ENCODE measurements around the gene CABYR. TPM values are rescaled to one million over a fixed set of nuclear protein-coding genes. Genes with fewer than 3 reads are reported as not detected.

Gene CABYR
- total RNA-seq, 2 donors from 2014 or later = 1.6 TPM; not detected in 1

GRCh38 chr18:24189664-24190346 is 50.9 kb downstream of the CABYR start:
- H3K36me3 ChIP-seq = no peaks in the 10 kb centered on the region
- no peak for TF ChIP-seq CTCF (IDR thresholded peaks at IDR 0.05)
- H3K4me3 ChIP-seq = no peak overlapping the region

GRCh38 chr18:24190590-24190989 is 51.7 kb downstream of the CABYR start:
- H3K36me3 ChIP-seq = no peaks in the 10 kb centered on the region
- H3K4me3 ChIP-seq = no peak overlapping the region
- intact Hi-C loops (cut with DNase I) = no loop called here
- no peak for DNase-seq
- TF ChIP-seq CTCF (IDR thresholded peaks at IDR 0.05) = no peak
- H3K9ac ChIP-seq (ENCODE audit: low read depth in 2 of 2, low read length in 2 of 2) = no peak overlapping the region
- H3K9me3 ChIP-seq = no peaks in the 10 kb centered on the region
- H3K4me1 ChIP-seq = no peaks in the 10 kb centered on the region
- no peaks in the 10 kb centered on the region for H3K27me3 ChIP-seq
- no peak overlapping the region for H3K27ac ChIP-seq

More at GRCh38 chr18:24189664-24190346, 50.9 kb downstream of the CABYR start:
- H3K27ac ChIP-seq = no peak overlapping the region
- no peaks in the 10 kb centered on the region for H3K4me1 ChIP-seq
- no peak overlapping the region for H3K9ac ChIP-seq (ENCODE audit: low read depth in 2 of 2, low read length in 2 of 2)
- intact Hi-C loops (cut with DNase I) = no loop called here
- no peaks in the 10 kb centered on the region for H3K27me3 ChIP-seq
- DNase-seq = no peak
- no peaks in the 10 kb centered on the region for H3K9me3 ChIP-seq

- Histone ChIP-seq H3K4me1 (no peaks in the 10 kb centered on the region), H3K4me3 (no peak overlapping the region), H3K36me3 (no peaks in the 10 kb centered on the region), H3K27ac (no peak overlapping the region), H3K9ac (ENCODE audit: low read depth in 2 of 2, low read length in 2 of 2) (no peak overlapping the region), H3K9me3 (no peaks in the 10 kb centered on the region), H3K27me3 (no peaks in the 10 kb centered on the region)
- DNase-seq = no peak
- intact Hi-C loops (cut with DNase I) = no loop called here
- no peak for TF ChIP-seq CTCF (IDR thresholded peaks at IDR 0.05)
These were observed 56.6 kb downstream of the CABYR start for GRCh38 chr18:24195296-24196053.

- Histone ChIP-seq H3K27me3 (no peaks in the 10 kb centered on the region), H3K4me1 (no peaks in the 10 kb centered on the region), H3K9me3 (no peaks in the 10 kb centered on the region), H3K36me3 (no peaks in the 10 kb centered on the region), H3K27ac (no peak overlapping the region), H3K4me3 (no peak overlapping the region), H3K9ac (ENCODE audit: low read depth in 2 of 2, low read length in 2 of 2) (no peak overlapping the region)
- no peak for DNase-seq
- intact Hi-C loops (cut with DNase I) = no loop called here
- TF ChIP-seq CTCF (IDR thresholded peaks at IDR 0.05) = no peak
These were observed 57.9 kb downstream of the CABYR start for GRCh38 chr18:24196764-24197163.

GRCh38 chr18:24197412-24197811 is 58.5 kb downstream of the CABYR start:
- Histone ChIP-seq H3K27me3 (no peaks in the 10 kb centered on the region), H3K4me3 (no peak overlapping the region), H3K4me1 (no peaks in the 10 kb centered on the region), H3K36me3 (no peaks in the 10 kb centered on the region), H3K9ac (ENCODE audit: low read depth in 2 of 2, low read length in 2 of 2) (no peak overlapping the region), H3K27ac (no peak overlapping the region), H3K9me3 (no peaks in the 10 kb centered on the region)
- intact Hi-C loops (cut with DNase I) = no loop called here
- no peak for TF ChIP-seq CTCF (IDR thresholded peaks at IDR 0.05)
- no peak for DNase-seq
